ENCODE measurements around the gene PKP4. TPM values are rescaled to one million over a fixed set of nuclear protein-coding genes. Genes with fewer than 3 reads are reported as not detected.

PKP4 gene
- total and polyA plus RNA-seq, 4 experiments from 2014 or later = 1.4 to 39.3 (median 19.1) TPM

GRCh38 chr2:158481116-158481515, 24.4 kb downstream of the PKP4 start:
- Histone ChIP-seq H3K4me3 (ENCODE audit: low read length in 2 of 2) (no peak overlapping the region), H3K4me1 (ENCODE audit: insufficient read depth, low read length) (peaks cover 24% of the 10 kb centered on the region), H3K27ac (ENCODE audit: low read depth, low read length) (no peak overlapping the region), H3K36me3 (ENCODE audit: insufficient read depth, low read length) (no peaks in the 10 kb centered on the region), H3K27me3 (ENCODE audit: insufficient read depth, low read length) (no peaks in the 10 kb centered on the region), H3K9me3 (ENCODE audit: control insufficient read depth in 1 of 2, low read length in 2 of 2) (no peaks in the 10 kb centered on the region)
- H3K4me3 Mint-ChIP-seq = no peak overlapping the region
- intact Hi-C loops (cut with micrococcal nuclease) = no loop called here
- ChIA-PET CTCF (ENCODE audit: partially characterized antibody) (interaction anchor here (1.3 kb wide), 1 partner anchor 17 kb away, joined by 4 read pairs; no protein-coding TSS in a partner anchor), POLR2A (ENCODE audit: partially characterized antibody) (no interaction called here)
- no peaks in the 10 kb centered on the region for H3K9me3 Mint-ChIP-seq
- H3K36me3 Mint-ChIP-seq = peaks cover 0 to 5% of the 10 kb centered on the region in 2 donors
- DNase-seq = no peak
- no peak overlapping the region for H3K27ac Mint-ChIP-seq
- H3K4me1 Mint-ChIP-seq = peaks cover 13 to 26% (median 21%) of the 10 kb centered on the region in 4 donors
- no peaks in the 10 kb centered on the region for H3K27me3 Mint-ChIP-seq

GRCh38 chr2:158482594-158482993, 25.8 kb downstream of the PKP4 start:
- CTCF ChIA-PET (ENCODE audit: partially characterized antibody) = no interaction called here
- Histone ChIP-seq H3K9me3 (ENCODE audit: control insufficient read depth in 1 of 2, low read length in 2 of 2) (no peaks in the 10 kb centered on the region), H3K4me3 (ENCODE audit: low read length in 2 of 2) (no peak overlapping the region), H3K36me3 (ENCODE audit: insufficient read depth, low read length) (no peaks in the 10 kb centered on the region), H3K27ac (ENCODE audit: low read depth, low read length) (no peak overlapping the region), H3K27me3 (ENCODE audit: insufficient read depth, low read length) (no peaks in the 10 kb centered on the region), H3K4me1 (ENCODE audit: insufficient read depth, low read length) (peaks cover 9% of the 10 kb centered on the region)
- no peak for DNase-seq
- no peak overlapping the region for H3K4me3 Mint-ChIP-seq
- H3K36me3 Mint-ChIP-seq = peaks cover 0 to 5% of the 10 kb centered on the region in 2 donors
- H3K27me3 Mint-ChIP-seq = no peaks in the 10 kb centered on the region
- intact Hi-C loops (cut with micrococcal nuclease) = no loop called here
- peaks cover 6 to 15% (median 12%) of the 10 kb centered on the region in 4 donors for H3K4me1 Mint-ChIP-seq
- POLR2A ChIA-PET (ENCODE audit: partially characterized antibody) = no interaction called here
- H3K27ac Mint-ChIP-seq = no peak overlapping the region
- H3K9me3 Mint-ChIP-seq = no peaks in the 10 kb centered on the region

- no peak for DNase-seq
- POLR2A ChIA-PET (ENCODE audit: partially characterized antibody) = no interaction called here
- Histone ChIP-seq H3K4me1 (ENCODE audit: insufficient read depth, low read length) (no peaks in the 10 kb centered on the region), H3K4me3 (ENCODE audit: low read length in 2 of 2) (no peak overlapping the region), H3K27ac (ENCODE audit: low read depth, low read length) (no peak overlapping the region), H3K9me3 (ENCODE audit: control insufficient read depth in 1 of 2, low read length in 2 of 2) (no peaks in the 10 kb centered on the region), H3K27me3 (ENCODE audit: insufficient read depth, low read length) (no peaks in the 10 kb centered on the region), H3K36me3 (ENCODE audit: insufficient read depth, low read length) (no peaks in the 10 kb centered on the region)
- intact Hi-C loops (cut with micrococcal nuclease) = no loop called here
- Mint-ChIP-seq H3K27me3 (no peaks in the 10 kb centered on the region), H3K36me3 (peaks cover 0 to 5% of the 10 kb centered on the region in 2 donors), H3K4me3 (no peak overlapping the region), H3K27ac (no peak overlapping the region), H3K4me1 (peaks cover 0 to 10% (median 5%) of the 10 kb centered on the region in 4 donors), H3K9me3 (no peaks in the 10 kb centered on the region)
- CTCF ChIA-PET (ENCODE audit: partially characterized antibody) = interaction anchor here (1.0 kb wide), 1 partner anchor 13 kb away, joined by 3 read pairs; no protein-coding TSS in a partner anchor
Observed at GRCh38 chr2:158484892-158485556, 28.3 kb downstream of the PKP4 start.

GRCh38 chr2:158486150-158486969, 29.6 kb downstream of the PKP4 start:
- Histone ChIP-seq H3K27me3 (ENCODE audit: insufficient read depth, low read length) (no peaks in the 10 kb centered on the region), H3K4me3 (ENCODE audit: low read length in 2 of 2) (no peak overlapping the region), H3K4me1 (ENCODE audit: insufficient read depth, low read length) (no peaks in the 10 kb centered on the region), H3K9me3 (ENCODE audit: control insufficient read depth in 1 of 2, low read length in 2 of 2) (no peaks in the 10 kb centered on the region), H3K36me3 (ENCODE audit: insufficient read depth, low read length) (no peaks in the 10 kb centered on the region), H3K27ac (ENCODE audit: low read depth, low read length) (no peak overlapping the region)
- Mint-ChIP-seq H3K27me3 (no peaks in the 10 kb centered on the region), H3K4me3 (peak overlapping the region in 1 of 8 donors; percentile 4), H3K9me3 (no peaks in the 10 kb centered on the region), H3K4me1 (peaks cover 0 to 10% (median 4%) of the 10 kb centered on the region in 4 donors), H3K27ac (no peak overlapping the region), H3K36me3 (peaks cover 0 to 5% of the 10 kb centered on the region in 2 donors)
- ChIA-PET POLR2A (ENCODE audit: partially characterized antibody) (no interaction called here), CTCF (ENCODE audit: partially characterized antibody) (no interaction called here)
- DNase-seq = no peak
- intact Hi-C loops (cut with micrococcal nuclease) = no loop called here

GRCh38 chr2:158486970-158487325, 30.2 kb downstream of the PKP4 start:
- H3K27me3 Mint-ChIP-seq = no peaks in the 10 kb centered on the region
- no peaks in the 10 kb centered on the region for H3K4me1 ChIP-seq (ENCODE audit: insufficient read depth, low read length)
- POLR2A ChIA-PET (ENCODE audit: partially characterized antibody) = no interaction called here
- no peak for DNase-seq
- no peaks in the 10 kb centered on the region for H3K9me3 Mint-ChIP-seq
- CTCF ChIA-PET (ENCODE audit: partially characterized antibody) = no interaction called here
- no peak overlapping the region for H3K4me3 ChIP-seq (ENCODE audit: low read length in 2 of 2)
- no peaks in the 10 kb centered on the region for H3K36me3 ChIP-seq (ENCODE audit: insufficient read depth, low read length)
- peaks cover 0 to 5% of the 10 kb centered on the region in 2 donors for H3K36me3 Mint-ChIP-seq
- H3K27me3 ChIP-seq (ENCODE audit: insufficient read depth, low read length) = no peaks in the 10 kb centered on the region
- intact Hi-C loops (cut with micrococcal nuclease) = no loop called here
- no peak overlapping the region for H3K27ac Mint-ChIP-seq
- H3K27ac ChIP-seq (ENCODE audit: low read depth, low read length) = no peak overlapping the region
- H3K4me1 Mint-ChIP-seq = peaks cover 0 to 10% (median 5%) of the 10 kb centered on the region in 4 donors
- H3K9me3 ChIP-seq (ENCODE audit: control insufficient read depth in 1 of 2, low read length in 2 of 2) = no peaks in the 10 kb centered on the region
- no peak overlapping the region for H3K4me3 Mint-ChIP-seq

- Mint-ChIP-seq H3K36me3 (peaks cover 0 to 5% of the 10 kb centered on the region in 2 donors), H3K27ac (no peak overlapping the region), H3K4me1 (peaks cover 0 to 10% (median 5%) of the 10 kb centered on the region in 4 donors), H3K4me3 (no peak overlapping the region), H3K27me3 (no peaks in the 10 kb centered on the region), H3K9me3 (no peaks in the 10 kb centered on the region)
- Histone ChIP-seq H3K9me3 (ENCODE audit: control insufficient read depth in 1 of 2, low read length in 2 of 2) (no peaks in the 10 kb centered on the region), H3K4me1 (ENCODE audit: insufficient read depth, low read length) (no peaks in the 10 kb centered on the region), H3K36me3 (ENCODE audit: insufficient read depth, low read length) (no peaks in the 10 kb centered on the region), H3K4me3 (ENCODE audit: low read length in 2 of 2) (no peak overlapping the region), H3K27me3 (ENCODE audit: insufficient read depth, low read length) (no peaks in the 10 kb centered on the region), H3K27ac (ENCODE audit: low read depth, low read length) (no peak overlapping the region)
- ChIA-PET POLR2A (ENCODE audit: partially characterized antibody) (no interaction called here), CTCF (ENCODE audit: partially characterized antibody) (no interaction called here)
- no peak for DNase-seq
- intact Hi-C loops (cut with micrococcal nuclease) = no loop called here
Observed at GRCh38 chr2:158487419-158487818, 30.7 kb downstream of the PKP4 start.

- POLR2A ChIA-PET (ENCODE audit: partially characterized antibody) = interaction anchor here (0.9 kb wide), 1 partner anchor 31 kb away, joined by 4 read pairs; no protein-coding TSS in a partner anchor
- no peaks in the 10 kb centered on the region for H3K9me3 ChIP-seq (ENCODE audit: control insufficient read depth in 1 of 2, low read length in 2 of 2)
- H3K36me3 ChIP-seq (ENCODE audit: insufficient read depth, low read length) = no peaks in the 10 kb centered on the region
- Mint-ChIP-seq H3K36me3 (no peaks in the 10 kb centered on the region), H3K9me3 (no peaks in the 10 kb centered on the region), H3K4me3 (no peak overlapping the region), H3K27ac (peak overlapping the region in 1 of 7 donors; percentile 44), H3K4me1 (peaks cover 0 to 7% (median 3%) of the 10 kb centered on the region in 4 donors), H3K27me3 (no peaks in the 10 kb centered on the region)
- no peaks in the 10 kb centered on the region for H3K4me1 ChIP-seq (ENCODE audit: insufficient read depth, low read length)
- no peaks in the 10 kb centered on the region for H3K27me3 ChIP-seq (ENCODE audit: insufficient read depth, low read length)
- CTCF ChIA-PET (ENCODE audit: partially characterized antibody) = no interaction called here
- intact Hi-C loops (cut with micrococcal nuclease) = no loop called here
- H3K27ac ChIP-seq (ENCODE audit: low read depth, low read length) = no peak overlapping the region
- H3K4me3 ChIP-seq (ENCODE audit: low read length in 2 of 2) = no peak overlapping the region
- DNase-seq = no peak
Observed at GRCh38 chr2:158488442-158489216, 31.9 kb downstream of the PKP4 start.
